Measurements from ENCODE around the gene TMEM115.

The TMEM115 gene

DNA sequence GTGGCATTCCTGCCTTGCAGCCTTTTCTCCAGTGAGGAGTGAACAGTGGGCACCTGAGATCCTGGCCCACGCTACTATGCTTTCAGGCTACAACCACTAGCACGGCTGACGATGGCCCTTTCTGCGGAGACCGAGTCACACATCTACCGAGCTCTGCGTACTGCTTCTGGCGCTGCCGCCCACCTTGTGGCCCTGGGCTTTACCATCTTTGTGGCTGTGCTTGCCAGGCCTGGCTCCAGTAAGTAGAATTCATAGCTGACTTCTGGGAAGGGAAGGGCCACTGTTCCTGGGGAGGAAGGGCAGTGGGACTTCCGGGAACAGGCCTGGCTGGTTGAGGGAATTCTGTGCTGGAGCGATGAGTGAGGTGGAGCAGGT is 8.0 kb downstream of the TMEM115 start:
- no peak for DNase-seq

- peak; percentile 94 for DNase-seq
Observed at GRCh38 chr3:50350527-50351322, 8.6 kb downstream of the TMEM115 start, which contains the start of the genes CYB561D2 and NPRL2. Gene CYB561D2 (plus strand): TSS chr3:50350862. CDS start chr3:50351434, 572 bp downstream. Gene NPRL2 (minus strand): TSS chr3:50350775. CDS start chr3:50350652, 123 bp downstream.

DNA sequence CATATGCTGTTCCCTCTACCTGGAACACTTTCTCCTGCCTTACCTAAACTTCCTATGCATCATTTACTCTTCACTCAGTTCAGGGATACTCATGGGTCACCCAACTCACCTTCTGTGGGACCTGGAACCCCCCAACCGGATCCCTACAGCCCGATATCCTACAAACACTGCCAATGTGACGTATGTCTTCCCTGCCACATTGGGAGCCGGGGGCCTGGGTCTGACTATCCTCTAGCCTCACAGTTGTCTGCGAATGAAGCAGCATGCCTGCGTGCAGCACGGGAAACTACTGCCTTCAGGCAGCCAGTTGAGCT is 9.2 kb downstream of the TMEM115 start:
- DNase-seq: no peak

GRCh38 chr3:50347187-50347813 is 12.0 kb downstream of the TMEM115 start:
- DNase-seq: peak; percentile 71

GRCh38 chr3:50345586-50346234 is 13.6 kb downstream of the TMEM115 start, which contains the start of gene ZMYND10:
Gene ZMYND10 (minus strand): TSS chr3:50345732. CDS start chr3:50345579, 153 bp downstream.
- no peak for DNase-seq

DNA sequence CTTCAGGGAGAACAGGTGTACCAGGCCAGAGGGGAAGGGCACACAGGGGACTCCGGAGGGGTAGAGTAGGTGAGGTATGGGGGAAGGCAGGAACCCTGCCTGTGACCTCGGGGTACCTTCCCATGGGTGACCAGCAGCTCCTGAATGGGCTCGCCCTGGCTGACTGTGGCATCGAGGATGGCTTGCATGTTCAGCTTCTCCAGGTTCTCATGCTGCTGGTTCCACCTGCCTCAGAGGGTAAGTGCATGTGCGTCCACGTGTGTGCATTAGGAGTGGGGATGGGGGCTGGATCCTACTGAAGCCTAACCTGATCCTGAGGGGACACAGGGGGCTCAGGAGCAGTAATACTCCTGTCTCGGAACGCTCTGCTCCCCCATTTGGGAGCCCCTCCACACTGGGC is 14.3 kb downstream of the TMEM115 start:
- no peak for DNase-seq

DNA sequence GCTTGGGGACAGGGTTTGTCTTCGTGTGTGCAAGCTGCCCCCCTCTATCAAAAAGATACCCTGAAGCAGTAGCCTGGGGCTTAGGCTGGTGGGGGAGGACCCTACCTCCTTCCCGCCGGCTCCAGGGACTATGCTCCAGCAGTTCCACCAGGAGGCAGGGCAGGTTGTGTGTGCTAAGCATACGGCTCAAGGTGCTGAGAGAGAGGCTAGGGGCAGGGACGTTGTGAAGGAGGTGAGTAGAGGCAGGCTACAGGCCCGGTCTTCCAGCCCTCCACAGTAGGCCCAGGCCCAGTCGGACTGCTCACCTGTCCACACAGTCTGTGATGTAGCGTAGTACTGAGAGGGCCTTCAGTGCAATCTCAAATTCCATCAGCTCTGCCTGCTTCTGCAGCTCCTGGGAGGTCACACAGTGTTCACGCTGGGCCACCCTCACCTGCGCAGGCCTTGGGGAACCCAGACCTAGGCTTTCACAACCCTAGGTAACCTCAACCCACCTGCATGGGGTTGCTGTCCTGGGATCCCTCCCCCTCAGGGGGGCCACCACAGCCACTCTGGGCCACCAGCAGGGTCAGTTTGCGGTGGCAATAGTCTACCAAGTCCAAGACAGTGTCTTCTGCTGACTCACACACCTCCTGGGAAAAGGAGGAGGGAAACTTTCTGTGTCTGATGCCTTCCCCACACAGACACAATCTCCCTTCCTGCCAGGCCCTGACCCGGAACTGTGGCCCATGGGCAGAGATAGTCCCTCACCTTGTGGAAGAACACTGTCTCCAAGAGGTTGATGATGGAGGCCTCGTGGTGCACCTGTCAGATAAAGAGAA is 16.3 kb downstream of the TMEM115 start:
- DNase-seq: no peak

GRCh38 chr3:50341996-50342650 is 17.2 kb downstream of the TMEM115 start:
- no peak for DNase-seq

DNA sequence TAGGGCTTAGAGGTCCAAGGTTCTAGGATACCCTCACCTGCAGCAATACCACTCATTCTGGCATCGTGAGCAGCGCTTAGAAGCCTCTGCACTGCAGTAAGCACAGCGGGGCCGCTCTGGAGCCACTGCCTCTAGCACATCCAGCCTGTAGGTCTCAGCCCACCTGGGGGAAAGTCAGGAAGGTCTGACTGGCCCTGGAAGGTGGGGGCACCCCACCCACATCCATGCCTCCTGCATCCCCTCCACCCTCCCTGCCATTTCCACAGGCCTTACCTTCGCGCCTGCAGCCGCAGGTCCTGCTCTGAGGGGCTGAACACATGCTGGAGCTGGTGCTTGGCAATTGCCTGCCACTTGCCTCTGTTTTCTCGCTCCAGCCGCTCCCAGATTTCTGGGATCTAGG is 17.8 kb downstream of the TMEM115 start:
- no peak for DNase-seq

- peak; percentile 82 for DNase-seq
Observed at GRCh38 chr3:50340448-50341329, 18.6 kb downstream of the TMEM115 start, which contains the start of gene RASSF1. Gene RASSF1 (minus strand): TSS chr3:50340836. CDS start chr3:50340805, 31 bp downstream.

GRCh38 chr3:50340147-50340447 is 19.2 kb downstream of the TMEM115 start:
- DNase-seq: peak; percentile 51

GRCh38 chr3:50339485-50340146 is 19.7 kb downstream of the TMEM115 start:
- peak; percentile 46 for DNase-seq

DNA sequence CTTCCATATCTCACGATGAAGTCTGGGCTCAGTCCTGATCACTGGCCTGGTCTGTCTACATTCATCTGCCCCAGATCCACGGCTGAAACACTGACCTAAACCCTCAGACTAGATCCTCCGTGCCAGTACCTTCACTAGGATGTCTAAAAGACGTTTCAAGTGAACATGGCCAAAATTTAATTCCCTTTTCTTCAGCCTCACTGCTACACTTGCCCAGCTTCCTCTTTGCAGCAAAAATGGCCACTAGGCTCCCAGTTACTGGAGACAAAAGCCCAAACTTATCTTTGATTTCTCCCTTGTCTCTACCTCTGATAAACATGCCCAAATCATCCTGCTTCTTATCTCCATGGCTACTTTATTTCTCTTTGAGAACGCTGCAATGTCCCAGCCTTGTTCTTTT is 20.4 kb downstream of the TMEM115 start:
- peak; percentile 68 for DNase-seq

DNA sequence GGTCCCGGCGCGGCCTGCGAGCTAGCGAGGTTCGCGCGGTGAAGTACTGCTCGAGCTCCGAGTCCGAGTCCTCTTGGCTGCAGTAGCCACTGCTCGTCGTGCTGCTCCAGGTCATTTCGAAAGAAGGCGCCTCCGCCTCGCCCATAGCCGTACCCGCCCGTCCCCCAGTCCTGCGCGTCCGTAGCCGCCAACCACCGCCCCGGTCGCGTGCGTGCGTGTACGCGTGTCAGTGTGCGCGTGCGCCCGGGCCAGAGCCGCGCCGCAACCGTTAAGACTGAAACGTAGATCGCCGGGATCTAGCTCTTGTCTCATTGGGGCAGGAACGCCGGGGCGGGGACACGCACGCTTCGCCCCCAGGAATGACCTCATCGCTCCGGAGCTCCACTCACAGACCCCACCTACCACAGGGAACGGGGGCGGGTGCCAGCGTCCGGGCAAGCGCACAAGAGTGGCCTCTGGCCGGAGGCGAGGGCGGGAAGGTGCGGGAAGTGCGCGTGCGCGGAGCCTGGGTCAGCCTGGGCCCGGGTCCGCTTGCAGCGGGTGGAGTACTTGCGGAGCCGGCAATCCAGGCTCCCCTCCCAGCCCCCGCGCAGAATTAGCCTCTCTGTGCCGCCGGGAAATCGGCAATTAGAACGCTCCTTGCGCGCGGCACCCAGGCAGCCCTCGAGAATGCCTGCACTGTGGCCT is 22.0 kb downstream of the TMEM115 start:
- DNase-seq: peak; percentile 97

DNA sequence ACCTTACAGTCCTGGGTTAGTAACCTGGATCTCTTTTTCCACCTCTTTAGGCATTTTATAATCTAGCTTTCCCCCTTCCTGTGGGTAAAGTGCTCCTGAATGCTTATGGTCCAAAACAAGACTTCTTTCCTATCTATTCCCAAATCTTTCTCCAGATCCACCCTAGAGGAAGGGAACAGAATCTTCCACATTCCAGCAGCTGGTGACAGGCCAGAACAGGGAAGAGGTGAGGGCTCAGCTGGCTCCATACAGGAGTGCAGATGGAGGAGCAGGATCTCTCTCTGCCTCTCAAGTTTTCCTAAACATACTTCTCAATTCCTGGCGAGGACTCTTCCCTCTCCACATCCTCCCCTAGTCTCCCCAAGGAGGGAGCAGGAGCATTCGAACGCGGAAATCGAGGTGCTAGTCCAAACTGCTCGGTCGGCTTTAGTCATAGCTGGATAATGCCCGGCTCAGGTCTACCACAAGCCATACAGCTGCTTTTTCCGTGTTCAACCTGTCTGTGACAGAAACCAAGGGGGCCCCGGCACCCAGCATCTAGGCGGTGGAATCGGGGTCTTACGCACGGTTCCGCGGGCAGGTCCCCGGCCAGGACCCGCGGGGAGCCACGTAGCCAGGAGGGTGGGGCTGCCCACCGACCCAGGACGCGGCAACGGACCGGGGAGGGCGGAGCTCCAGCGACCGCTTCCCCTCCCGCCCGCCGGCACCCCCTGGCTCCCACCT is 22.7 kb downstream of the TMEM115 start:
- peak; percentile 45 for DNase-seq

DNA sequence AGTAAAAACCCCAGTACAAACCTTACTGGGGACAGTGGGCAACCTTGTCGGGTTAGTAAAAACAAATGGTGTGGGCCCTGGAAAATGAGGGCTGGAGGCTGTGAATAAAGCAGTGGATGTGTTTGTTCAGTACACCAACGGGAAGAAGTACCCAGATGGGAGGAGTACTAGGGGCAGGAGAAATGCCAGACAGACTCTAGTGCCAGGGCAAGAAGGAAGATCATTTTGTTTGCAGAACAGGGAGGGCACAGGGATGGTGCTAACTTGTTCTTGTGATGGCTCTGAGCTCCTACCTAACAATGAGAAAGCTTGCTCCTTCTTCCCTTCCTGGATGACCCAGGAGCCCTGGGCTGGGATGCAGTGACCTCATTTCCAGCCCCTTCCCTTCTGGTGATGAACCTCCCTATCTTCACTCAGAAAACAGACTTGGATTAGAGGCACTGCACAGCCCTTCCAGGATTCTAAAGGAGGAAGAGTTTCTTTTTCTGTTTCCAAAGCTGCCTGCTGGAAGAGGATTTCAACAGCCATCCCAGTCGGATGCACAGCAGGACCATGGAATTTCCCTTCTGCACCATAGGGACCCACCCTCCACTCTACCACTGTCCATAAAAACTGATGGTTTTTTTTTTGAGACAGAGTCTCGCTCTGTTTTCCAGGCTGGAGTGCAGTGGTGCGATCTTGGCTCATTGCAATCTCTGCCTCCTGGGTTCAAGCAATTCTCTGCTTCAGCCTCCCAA is 24.8 kb downstream of the TMEM115 start:
- DNase-seq: no peak

- no peak for DNase-seq
Observed at GRCh38 chr3:50333744-50334328, 25.5 kb downstream of the TMEM115 start.

DNA sequence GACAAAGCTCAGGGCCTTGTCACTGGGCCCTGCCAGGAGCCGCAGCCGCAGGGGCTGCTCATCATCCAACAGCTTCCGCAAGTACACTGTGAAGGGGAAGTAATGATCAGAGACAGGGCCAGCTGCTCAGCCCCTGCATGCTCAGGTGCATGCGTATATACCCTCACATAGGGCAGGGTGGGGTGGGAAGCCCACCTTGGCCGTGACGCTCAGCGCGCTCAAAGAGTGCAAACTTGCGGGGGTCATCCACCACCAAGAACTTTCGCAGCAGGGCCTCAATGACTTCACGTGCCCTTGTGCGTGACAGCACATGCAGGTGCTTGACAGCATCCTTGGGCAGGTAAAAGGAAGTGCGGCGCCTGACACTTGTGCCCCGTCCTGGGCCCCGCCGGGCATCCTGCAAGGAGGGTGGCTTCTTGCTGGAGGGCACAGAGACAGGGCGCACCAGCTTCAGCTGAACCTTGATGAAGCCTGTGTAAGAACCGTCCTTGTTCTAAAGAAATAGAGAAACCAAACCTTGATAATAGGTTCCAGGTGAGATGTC is 27.9 kb downstream of the TMEM115 start:
- no peak for DNase-seq
